CD1c-positive myeloid dendritic cell (primary cell): Measurements from ENCODE around the gene EHD2.
"Not testable (repeated sequence)": the region's sequence is repeated elsewhere in the genome, so short reads cannot be mapped to it uniquely, and the experiment has no call there.

Experiments
- DNase-seq: peaks from one replicate; pipeline ENCODE4 v3.0.0-alpha.2; 2016; ENCODE audit errors: extremely low spot score

EHD2 gene, protein sequence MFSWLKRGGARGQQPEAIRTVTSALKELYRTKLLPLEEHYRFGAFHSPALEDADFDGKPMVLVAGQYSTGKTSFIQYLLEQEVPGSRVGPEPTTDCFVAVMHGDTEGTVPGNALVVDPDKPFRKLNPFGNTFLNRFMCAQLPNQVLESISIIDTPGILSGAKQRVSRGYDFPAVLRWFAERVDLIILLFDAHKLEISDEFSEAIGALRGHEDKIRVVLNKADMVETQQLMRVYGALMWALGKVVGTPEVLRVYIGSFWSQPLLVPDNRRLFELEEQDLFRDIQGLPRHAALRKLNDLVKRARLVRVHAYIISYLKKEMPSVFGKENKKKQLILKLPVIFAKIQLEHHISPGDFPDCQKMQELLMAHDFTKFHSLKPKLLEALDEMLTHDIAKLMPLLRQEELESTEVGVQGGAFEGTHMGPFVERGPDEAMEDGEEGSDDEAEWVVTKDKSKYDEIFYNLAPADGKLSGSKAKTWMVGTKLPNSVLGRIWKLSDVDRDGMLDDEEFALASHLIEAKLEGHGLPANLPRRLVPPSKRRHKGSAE

DNA sequence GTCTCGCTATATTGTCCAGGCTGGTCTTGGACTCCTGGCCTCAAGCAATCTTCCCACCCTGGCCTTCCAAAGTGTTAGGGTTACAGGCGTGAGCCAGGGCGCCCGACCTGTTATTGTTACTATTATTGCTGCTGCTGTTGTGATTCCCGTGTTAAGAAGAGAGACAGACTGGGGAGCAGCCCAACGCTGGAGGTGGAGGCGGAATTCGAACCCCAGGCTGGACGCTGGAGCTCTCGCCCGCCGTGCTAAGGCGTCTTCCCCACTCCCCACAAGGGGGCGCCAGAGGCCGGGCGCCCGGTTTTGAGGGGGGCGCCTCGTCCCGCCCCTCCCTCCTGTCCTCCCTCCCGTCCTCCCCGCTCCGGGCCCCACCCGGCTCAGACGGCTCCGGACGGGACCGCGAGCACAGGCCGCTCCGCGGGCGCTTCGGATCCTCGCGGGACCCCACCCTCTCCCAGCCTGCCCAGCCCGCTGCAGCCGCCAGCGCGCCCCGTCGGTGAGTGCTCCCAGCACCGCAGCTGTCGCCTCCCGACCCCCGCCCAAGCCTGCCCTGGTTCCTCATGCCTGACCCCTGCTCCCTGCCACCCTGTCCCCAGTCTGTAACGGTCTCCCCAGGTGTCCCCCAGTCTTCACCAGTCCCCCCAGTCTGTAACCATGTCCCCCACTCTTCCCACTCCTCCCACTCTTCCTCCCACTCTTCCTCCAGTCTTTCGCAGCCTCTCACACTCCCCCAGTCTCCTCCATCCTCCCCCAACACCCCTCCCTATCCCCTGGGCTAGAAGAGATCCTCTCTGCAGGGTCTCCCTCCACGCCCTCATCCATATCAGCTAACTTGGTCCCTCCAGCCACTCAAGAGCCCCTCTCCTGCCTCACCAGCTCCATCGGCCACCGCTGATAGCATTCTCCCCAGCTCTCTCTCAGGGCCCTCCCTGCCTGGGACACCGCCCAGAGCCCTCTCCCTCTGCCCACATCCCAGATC is at the start of gene EHD2:
Gene EHD2 (plus strand): TSS at position 377 of the 976 bp plus-strand sequence. CDS start 3,191 bp downstream, outside the sequence.
- peak; percentile 57 for DNase-seq

DNA sequence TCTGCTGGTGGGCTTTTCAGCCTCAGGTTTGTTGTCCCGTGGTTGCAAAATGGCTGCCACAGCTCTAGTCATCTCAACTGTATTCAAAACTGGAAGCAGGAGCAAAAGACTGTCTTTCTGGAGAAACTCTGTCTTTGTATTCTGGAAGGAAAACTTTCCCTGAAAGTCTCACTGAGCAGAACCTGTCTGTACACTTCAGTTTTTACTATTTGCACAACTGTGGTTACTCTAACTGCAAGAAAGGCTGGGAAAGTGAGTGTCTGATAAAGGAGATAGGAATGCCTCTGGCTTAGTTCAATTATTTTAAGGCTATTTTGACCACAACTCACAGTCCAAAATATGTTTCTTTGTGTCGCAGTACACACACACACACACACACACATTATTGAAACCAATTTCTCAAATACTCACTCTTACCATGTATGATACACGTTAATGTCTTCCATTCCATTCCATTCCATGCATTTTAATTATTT is 49.7 kb upstream of the EHD2 start:
- peak; percentile 25 for DNase-seq

DNA sequence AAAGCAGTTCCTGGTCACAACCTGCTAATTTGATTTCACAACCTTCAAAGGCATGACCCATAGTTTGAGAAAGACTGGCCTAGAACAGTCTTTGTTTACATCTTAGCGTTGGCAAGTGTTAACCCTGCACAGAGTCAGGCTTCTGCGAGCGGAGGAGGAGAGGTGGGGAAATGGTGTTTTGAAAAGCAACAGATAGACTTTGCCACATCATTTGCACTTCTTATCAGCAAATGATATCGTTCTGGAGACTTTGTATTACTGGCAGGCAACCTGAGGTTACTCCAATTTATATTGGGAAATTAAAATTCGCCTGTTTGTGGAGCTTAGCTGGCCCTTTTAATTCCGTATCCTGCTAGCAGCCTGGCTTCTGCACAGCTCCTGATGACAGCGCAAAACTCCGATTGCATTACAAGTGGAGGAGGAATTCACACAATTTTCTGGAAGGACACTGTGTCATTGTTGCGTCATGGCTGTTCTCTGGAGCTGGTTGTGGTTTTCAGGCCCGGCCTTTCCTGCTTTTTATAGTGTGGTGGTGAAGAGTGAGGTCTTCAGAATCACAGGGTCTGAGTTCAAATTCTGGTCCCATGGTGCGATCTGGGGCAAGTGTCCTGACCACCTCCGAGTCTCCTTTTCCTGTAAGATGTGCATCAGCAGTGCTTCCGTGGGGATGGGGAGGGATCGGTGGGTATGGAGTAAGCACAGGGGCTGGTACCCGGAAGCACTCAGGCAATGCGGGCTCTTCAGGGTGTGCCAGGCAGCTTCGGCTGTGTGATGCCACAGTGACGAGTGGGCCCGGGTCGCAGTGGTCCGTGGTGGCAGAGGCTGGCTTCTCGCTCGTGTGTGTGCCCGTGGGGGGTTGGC is 49.1 kb upstream of the EHD2 start:
- DNase-seq: peak; percentile 93

DNA sequence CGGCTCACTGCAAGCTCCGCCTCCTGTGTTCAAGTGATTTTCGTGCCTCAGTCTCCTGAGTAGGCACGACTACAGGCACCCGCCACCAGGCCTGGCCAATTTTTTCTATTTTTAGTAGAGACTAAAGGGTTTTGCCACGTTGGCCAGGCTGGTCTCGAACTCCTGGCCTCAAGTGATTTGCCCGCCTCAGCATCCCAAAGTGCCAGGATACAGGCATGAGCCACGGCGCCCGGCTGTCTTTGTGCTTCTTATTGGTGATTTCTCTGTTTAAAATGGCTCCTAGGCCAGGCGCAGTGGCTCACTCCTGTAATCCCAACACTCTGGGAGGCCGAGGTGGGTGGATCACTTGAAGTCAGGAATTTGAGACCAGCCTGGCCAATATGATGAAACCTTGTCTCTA is 44.7 kb upstream of the EHD2 start:
- DNase-seq: not testable (repeated sequence)

DNA sequence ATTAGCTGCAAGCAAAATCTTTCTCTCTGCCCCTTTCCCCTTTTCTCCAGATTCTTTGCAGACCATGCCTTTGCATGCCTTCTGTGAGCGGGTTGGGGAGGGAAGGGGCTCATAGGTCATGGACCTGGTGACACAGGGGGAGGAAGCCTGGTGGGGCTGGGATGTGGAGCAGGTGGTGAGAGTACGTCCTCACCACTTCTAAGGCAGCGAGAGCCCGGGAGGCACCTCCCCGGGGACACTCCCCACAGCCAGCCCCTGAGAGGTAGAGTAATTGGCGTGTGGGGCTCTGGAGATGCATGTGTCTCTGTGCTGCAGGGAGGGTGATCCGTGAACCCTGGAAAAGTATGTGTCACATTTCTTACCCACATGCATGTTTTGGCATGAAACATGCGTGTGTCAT is 42.5 kb upstream of the EHD2 start:
- no peak for DNase-seq

DNA sequence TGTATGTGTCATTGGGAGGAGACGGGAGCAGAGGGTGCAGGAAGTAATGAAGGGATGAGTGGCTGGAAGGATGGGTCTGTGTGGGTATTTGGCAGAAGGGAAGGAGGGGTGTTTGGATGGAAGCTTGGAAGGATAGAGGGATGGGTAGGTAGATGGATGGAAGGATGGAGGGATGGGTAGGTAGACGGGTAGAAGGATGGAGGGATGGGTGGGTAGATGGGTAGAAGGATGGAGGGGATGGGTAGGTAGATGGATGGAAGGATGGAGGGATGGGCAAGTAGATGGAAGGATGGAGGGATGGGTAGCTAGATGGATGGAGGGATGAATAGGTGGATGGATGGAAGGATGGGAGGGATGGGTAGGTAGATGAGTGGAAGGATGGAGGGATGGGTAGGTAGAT is 41.7 kb upstream of the EHD2 start:
- DNase-seq: no peak

DNA sequence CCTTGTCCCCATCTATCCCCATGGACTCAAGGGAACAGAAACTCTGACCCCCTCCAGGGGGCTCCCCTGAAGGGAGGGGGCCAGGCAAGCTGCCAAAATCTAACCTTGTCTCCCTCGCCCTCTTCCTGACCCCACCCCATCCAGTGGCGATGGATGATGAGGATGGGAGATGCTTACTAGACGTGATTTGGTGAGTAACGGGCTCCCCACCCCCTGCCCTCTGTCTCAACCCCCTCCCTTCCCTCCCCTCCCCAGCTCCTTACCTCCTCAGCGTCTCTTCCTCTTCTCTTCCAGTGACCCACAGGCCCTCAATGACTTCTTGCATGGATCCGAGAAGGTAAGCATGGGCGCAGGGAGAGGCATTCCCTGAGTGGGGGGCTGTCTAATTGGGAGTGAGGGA is 39.8 kb upstream of the EHD2 start:
- no peak for DNase-seq

DNA sequence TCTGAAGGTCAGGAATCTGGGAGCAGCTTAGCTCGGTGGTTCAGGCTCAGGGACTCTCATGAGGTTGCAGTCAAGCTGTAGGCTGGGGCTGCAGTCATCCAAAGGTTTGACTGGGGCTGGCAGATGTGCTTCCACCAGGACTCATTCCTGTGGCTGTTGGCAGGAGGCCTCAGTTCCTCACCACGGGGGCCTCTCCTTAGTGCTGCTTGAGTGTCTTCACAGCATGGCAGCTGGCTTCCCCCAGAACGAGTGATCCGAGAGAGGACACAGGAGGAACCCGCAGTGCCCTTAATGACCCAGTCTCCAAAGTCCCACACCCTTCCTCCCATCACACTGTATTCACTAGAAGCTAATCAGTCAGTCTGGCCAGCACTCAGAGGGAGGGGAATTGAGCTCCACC is 38.7 kb upstream of the EHD2 start:
- no peak for DNase-seq

DNA sequence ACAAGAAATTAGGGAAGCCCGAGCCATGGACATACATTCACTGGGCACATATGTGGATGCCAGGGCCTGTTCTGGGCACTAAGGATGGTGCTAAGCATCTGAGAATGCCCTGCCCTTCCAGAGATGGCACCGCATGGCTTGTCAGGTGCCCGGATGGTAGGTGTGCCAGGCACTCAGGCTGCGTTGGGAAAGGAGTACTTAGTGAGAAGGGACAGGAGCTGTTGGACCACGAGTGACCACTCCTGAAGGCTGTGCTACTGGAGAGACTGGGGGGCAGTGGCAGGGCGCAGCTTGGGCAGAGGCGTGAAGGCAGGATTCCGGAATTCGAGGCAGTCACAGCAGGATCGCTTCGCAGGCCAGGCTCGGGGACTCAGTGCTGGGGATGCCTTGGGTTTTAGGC is 38.0 kb upstream of the EHD2 start:
- no peak for DNase-seq

DNA sequence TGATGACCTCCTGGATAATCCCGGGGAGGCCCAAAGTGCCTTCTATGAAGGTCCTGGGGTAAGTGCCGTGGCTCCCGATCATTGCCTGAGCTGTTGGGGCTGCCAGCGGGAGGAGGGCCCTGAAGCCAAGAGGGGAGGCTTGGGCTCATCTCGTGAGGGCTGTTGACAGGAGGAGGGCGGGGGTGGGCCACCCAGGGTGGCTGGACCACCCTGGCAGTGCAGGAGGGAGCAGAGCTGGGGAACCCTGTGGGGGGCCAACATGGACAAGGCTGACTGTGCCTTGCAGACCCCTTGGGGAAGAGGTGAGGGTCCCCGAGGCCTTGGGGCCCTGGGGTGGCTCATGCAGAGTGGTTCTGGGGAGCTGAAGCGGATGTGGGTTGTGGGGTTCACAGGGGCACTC is 37.4 kb upstream of the EHD2 start:
- DNase-seq: no peak

DNA sequence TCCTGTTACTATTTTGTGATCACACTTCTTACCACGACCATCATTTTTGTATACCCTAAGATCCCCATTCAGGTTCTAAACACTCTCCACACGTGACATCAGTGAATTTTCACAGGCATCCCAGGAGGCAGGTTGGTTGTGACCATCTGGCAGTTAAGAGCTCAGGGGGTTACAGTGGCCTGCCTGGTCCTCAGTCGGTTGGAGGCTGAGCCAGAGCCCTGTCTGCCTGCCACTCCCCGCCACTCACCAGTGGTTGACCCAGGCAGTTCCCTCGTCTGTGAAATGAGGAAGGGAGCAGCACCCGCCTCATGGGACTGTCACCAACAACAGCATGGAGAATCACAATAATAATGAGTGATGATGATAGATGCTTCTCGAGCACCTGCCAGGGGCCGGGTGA is 36.4 kb upstream of the EHD2 start:
- DNase-seq: no peak

DNA sequence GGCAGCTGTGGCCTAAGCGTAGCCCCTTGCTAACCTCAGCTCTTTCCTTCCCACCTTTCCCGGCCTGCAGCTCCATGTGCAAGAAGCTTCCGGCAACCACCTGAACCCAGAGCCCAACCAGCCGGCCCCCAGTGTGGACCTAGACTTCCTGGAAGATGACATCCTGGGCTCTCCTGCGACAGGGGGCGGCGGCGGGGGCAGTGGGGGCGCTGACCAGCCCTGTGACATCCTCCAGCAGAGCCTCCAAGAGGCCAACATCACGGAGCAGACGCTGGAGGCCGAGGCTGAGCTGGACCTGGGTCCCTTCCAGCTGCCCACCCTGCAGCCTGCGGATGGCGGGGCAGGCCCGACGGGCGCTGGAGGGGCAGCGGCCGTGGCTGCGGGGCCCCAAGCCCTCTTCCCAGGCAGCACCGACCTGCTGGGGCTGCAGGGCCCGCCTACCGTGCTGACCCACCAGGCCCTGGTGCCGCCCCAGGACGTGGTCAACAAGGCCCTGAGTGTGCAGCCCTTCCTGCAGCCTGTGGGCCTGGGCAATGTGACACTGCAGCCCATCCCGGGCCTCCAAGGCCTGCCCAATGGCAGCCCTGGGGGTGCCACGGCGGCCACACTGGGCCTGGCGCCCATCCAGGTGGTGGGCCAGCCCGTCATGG is 33.8 kb upstream of the EHD2 start:
- DNase-seq: no peak

DNA sequence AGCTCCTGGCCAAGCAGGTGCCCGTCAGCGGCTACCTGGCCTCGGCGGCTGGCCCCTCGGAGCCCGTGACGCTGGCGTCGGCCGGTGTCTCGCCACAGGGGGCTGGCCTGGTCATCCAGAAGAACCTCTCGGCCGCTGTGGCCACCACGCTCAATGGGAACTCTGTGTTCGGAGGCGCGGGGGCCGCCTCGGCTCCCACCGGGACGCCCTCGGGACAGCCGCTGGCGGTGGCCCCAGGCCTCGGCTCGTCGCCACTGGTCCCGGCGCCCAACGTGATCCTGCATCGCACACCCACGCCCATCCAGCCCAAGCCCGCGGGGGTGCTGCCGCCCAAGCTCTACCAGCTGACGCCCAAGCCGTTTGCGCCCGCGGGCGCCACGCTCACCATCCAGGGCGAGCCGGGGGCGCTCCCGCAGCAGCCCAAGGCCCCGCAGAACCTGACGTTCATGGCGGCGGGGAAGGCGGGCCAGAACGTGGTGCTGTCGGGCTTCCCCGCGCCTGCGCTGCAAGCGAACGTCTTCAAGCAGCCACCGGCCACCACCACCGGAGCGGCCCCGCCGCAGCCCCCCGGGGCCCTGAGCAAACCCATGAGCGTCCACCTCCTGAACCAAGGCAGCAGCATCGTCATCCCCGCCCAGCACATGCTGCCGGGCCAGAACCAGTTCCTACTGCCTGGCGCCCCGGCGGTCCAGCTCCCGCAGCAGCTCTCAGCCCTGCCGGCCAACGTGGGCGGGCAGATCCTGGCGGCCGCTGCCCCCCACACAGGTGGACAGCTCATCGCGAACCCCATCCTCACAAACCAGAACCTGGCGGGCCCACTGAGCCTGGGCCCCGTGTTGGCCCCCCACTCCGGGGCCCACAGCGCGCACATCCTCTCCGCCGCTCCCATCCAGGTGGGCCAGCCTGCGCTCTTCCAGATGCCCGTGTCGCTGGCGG is 33.0 kb upstream of the EHD2 start:
- no peak for DNase-seq

DNA sequence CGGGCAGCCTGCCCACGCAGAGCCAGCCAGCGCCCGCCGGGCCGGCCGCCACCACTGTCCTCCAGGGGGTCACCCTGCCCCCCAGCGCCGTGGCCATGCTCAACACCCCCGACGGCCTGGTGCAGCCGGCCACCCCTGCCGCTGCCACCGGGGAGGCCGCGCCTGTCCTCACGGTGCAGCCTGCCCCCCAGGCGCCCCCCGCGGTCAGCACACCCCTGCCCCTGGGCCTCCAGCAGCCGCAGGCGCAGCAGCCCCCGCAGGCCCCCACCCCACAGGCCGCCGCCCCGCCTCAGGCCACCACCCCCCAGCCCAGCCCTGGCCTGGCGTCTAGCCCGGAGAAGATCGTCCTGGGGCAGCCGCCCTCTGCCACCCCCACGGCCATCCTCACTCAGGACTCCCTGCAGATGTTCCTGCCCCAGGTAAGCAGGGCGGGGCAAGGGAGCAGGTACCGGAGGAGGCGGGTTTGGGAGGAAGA is 32.3 kb upstream of the EHD2 start:
- DNase-seq: no peak

DNA sequence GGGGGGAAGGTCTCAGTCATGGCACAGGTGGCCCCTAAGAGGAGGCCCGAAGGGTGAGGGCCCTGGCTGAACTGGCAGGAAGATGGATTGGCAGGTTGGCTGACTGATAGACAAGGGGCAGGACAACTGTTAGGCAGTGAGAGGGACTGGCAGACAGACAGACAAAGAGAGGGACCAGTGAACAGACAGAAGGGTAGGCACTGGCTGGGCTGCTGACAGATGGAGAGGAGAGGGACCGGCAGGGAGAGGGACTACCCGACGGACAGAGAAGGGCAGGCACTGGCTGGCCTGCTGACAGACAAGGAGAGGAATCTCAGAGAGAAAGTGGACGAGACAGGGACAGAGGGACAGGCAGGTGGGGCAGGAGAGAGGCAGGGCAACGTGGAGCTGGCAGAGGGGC is 31.8 kb upstream of the EHD2 start:
- no peak for DNase-seq

DNA sequence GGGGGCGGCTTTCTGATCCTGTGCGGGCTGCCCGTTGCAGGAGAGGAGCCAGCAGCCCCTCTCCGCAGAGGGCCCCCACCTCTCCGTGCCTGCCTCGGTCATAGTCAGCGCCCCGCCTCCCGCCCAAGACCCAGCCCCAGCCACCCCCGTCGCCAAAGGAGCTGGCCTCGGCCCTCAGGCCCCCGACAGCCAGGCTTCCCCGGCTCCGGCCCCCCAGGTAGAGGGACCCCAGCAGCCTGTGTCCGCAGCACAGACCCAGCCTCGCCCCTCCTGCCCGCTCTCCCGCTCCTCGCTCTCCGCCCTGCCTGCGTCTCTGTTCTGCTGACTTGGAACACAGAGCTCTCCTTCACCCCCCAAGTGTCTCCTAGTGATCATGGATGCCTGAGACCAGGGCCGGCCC is 31.3 kb upstream of the EHD2 start:
- no peak for DNase-seq

DNA sequence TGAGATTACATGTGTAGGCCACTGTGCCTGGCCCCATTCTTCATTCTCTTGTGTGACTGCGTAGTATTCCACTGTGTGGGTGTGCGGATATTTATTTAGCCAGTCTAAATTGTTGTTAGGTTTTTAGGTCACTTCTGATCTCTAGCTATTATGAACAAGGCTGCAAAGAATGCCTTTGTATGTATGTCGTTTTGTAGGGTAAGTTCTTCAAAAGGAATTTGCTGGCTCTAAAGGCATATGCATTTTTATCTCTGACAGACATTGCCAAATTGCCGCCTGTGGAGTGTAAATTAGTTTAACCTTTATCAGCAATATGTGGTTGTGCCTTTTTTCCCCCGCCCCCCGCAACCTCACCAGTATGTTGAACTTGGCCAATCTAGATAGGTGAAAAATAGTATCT is 30.3 kb upstream of the EHD2 start:
- DNase-seq: no peak

DNA sequence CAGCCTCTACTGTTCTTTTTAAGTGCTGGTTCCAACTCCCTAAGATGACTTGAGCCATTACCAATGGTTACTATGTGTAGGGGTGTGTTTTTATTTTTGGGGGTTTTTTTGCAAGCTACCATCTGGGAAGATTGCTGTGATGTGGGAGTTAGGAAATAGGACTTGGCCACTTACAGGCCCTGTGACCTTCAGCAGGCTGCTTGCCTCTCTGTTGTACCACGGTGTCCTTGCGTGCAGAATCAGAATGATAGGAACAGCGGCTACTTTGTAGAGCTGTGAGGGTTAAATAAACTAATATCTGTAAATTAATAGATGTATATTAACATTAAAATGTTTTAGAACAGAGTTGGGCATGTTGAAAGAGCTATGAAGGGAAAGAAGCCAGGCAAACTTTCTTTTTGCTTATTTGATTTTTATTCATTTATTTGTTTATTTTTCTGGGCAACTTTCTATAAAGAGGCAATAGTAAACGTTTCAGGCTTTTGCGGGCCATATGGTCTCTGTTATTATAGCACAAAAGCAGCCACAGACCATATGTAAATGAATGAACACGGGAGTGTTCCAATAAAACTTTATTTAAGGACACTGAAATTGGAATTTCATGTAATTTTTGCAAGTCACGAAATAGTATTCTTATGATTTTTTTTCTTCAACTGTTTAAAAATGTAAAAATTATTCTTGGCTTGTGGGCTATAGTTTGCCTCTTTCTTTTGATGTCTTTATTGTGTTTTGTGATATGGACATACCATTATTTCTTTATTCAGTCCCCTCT is 26.4 kb upstream of the EHD2 start:
- DNase-seq: no peak

DNA sequence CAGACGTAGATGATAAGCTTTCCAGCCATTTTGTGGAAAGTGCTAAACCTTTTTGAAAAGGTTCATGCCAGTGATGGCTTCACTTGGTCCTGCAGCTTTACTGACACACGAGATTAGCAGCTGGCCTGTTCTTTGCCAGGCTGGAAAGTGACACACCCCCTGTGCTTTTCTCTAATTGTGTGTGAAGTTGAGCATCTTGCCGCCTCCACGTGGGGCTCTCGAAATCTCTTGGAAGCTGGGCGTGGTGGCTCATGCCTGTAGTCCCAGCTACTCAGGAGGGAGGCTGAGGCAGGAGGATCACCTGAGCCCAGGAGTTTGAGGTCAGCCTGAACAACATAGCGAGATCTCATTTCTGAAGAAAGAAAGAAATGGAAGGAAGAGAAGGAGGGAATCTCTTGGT is 25.3 kb upstream of the EHD2 start:
- DNase-seq: no peak
